GM18951 (cell line): ENCODE results near the gene SEMA6B.
A peak's percentile ranks its signal among the peaks of the same experiment; 100 is the strongest.
"Not testable (repeated sequence)": the region's sequence is repeated elsewhere in the genome, so short reads cannot be mapped to it uniquely, and the experiment has no call there.

Source experiments
- POLR2A ChIP-seq: IDR thresholded peaks from 4 replicates; pipeline ENCODE4 v1.6.1; 2011; ENCODE audit warnings: mild to moderate bottlenecking; ENCODE audit not compliant: insufficient read length, insufficient read depth; ENCODE audit errors: extremely low read depth
- in situ Hi-C: fragments of 300-500 bp; cut with MboI; formaldehyde crosslinking; loops from one replicate; pipeline ENCODE4 v1.12.0; 2022; ENCODE audit warnings: low sequenced_read_pairs, mixed read lengths, inconsistent platforms; ENCODE audit not compliant: unreplicated experiment

The SEMA6B gene

DNA sequence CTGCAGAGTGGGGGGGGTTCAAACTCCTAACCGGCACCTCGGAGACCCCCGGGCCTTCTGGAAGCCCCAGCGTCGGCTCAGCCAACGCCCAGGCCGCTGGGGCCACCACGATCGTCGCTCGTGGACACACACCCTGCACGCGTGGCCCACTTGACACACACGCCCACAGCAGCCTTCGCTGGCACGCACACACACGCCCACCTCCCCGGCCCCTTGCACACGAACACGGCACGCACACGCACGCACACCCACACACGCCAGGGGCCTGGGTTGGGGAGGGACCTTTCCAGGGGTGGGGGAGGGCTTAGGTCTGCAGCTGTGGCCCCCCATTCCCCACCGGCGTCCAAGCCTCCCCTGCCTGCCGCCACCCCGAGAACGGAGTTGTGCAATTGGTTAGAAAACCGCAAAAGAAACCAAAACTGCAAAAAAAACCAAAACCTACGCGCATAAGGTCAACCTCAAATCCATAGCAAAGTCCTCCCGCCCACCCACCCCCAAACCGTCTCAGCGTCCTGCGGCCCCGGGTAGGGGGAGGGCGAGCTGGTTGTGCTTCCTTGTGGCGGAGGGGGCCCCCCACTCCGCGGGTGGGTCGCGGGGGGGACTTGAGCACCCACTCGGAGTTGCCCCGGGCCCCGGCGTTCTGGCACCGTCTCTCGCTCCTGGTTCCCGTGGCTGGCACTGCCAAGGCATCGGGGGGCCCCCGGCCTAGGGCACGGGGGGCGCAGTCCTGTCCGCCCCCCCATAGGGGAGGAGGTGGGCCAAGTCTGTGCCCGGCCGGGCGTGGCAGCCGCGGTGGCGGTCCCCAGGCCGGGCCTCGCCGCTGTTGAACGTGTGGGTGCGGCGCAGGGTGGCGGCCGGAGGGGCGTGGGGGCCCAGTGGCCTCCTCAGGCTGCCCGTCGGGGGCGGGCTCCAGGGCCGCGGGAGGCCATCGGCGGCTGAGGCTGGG is 16.3 kb downstream of the SEMA6B start:
- in situ Hi-C loops, result no loop called here
- TF ChIP-seq POLR2A, result no peak

DNA sequence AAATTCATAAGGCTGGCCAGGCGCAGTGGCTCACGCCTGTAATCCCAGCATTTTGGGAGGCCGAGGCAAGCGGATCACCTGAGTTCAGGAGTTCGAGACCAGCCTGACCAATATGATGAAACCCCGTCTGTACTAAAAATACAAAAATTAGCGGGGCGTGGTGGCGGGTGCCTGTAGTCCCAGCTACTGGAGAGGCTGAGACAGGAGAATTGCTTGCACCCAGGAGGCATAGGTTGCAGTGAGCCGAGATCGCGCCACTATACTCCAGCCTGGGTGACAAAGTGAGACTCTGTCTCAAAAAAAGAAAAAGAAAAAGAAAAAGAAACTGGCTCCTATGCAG is 17.7 kb downstream of the SEMA6B start:
- in situ Hi-C loops, result not testable (repeated sequence)

- in situ Hi-C loops, result no loop called here
- TF ChIP-seq POLR2A, result no peak
Observed at GRCh38 chr19:4541114-4541805, 18.2 kb downstream of the SEMA6B start.

GRCh38 chr19:4539693-4540581 is 19.5 kb downstream of the SEMA6B start, which contains the start of gene LRG1:
LRG1 (minus strand) TSS chr19:4540036; CDS start chr19:4540013, 23 bp downstream.
- peak; percentile 31 for TF ChIP-seq POLR2A
- in situ Hi-C loops, result no loop called here

GRCh38 chr19:4539169-4539692 is 20.3 kb downstream of the SEMA6B start:
- in situ Hi-C loops, result no loop called here

DNA sequence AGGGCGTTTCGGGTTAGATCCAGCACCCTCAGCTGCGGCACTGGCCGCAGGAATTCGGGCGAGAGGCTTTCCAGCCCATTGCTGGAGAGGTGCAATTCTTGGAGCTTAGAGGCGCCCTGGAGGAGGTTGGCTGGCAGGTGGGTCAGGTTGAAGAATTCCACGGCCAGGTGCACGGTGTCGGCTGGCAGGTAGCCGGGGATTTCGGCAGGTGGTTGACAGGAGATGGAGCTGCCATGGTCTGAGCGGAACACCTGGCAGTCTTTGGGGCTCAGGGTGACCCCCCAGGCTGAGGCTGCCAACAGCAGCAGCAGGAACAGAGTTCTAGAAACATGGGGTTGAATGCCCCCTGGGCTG is 20.9 kb downstream of the SEMA6B start:
- in situ Hi-C loops, result no loop called here
- no peak for TF ChIP-seq POLR2A

More at GRCh38 chr19:4539169-4539692, 20.3 kb downstream of the SEMA6B start:
- TF ChIP-seq POLR2A, result no peak

DNA sequence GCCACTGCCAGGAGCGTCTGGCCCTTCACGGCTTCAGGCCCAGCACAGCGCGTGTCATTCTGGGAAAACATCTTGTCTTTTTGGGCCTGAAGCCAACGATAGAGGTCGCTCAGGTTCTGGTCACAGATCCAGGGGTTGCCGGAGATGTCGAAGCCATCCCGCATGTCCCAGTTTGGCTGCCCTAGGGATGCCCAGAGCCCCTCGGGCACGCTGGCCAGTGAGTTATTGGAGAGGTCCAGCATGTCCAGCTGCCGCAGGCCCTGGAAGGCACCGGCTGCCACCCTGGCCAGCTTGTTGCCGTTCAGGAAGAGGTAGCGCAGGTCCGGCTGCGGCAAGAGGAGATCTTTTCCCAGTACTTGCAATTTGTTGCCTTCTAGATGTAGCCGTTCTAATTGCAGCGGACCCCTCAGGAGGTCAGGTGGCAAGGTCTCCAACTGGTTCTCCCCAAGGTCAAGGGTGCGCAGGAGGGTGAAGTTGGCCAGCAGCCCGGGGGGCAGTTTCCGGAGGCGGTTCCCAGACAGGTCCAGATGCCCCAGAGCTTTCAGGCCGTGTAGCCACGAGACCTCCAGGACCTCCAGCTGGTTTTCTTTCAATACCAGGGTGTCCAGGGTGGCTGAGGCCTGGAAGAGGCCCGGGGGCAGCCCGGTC is 21.4 kb downstream of the SEMA6B start:
- TF ChIP-seq POLR2A, result no peak
- in situ Hi-C loops, result no loop called here

DNA sequence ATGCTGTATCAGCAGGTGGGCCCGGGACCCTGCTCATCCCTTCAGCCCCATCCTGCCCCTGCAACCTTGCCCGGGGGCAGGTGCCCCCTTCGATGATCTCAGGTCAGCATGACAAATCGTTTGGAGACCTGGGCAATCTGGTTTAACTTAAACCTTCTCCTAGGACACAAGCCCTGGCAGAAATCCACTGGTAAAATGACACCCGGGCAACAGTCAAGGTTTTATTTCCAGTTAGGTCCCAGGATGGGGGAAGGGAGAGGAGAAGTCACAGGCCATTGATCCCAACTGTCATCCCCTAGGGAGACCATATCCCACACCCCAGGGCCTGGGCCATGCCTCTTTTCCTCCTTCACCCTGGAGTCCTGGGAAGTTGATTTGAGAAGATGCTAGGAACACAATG is 22.7 kb downstream of the SEMA6B start:
- no peak for TF ChIP-seq POLR2A
- in situ Hi-C loops, result no loop called here

DNA sequence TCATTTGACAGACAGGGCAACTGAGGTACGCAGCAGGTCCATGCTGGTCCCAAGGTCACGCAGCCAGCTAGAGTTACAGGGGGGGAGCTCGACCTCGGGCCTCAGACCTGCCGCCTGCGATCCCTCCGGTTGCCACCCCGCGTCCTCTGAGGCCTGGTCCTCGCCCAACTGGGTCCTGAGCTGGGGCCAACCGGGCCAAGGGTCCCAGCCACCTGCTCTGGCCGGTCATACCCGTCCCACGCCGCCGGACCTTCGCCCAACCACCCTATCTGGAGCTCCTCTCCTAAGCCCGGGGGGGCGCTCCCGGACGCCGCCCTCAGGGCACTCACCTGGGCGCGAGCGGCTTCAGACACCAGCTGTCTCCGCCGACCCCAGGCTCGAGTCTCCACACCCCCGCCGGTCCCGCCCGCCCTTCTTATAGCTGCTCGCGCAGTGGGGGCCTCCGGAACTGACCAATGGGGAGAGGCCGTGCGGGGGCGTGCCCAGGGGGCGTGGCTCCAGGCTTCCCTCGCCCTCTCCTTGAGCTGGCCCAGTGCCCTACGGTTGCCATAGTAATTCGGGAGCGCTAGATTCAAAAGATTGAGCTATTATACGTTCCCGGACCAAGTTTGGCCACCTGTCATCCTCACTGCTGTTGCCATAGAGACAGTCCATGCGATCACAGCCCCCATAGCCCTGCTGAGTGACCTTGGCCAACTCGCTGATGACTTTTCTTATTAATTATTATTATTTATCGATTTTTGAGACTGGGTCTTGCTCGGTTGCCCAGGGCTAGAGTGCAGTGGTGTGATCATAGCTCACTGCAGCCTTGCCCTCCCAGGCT is 24.4 kb downstream of the SEMA6B start, which contains the start of gene PLIN5:
TSS of gene PLIN5 (minus strand) at position 389 of the 823 bp plus-strand sequence. CDS start 1,150 bp downstream, outside the sequence.
- in situ Hi-C loops, result no loop called here
- no peak for TF ChIP-seq POLR2A

GRCh38 chr19:4533835-4534424 is 25.6 kb downstream of the SEMA6B start:
- TF ChIP-seq POLR2A, result no peak
- in situ Hi-C loops, result no loop called here

- no peak for TF ChIP-seq POLR2A
- in situ Hi-C loops, result no loop called here
Observed at GRCh38 chr19:4533334-4533733, 26.1 kb downstream of the SEMA6B start.
